Type B pancreatic cell (in vitro differentiated cells): Measurements from ENCODE around the gene DNAJC18. TPM values are rescaled to one million over a fixed set of nuclear protein-coding genes. Genes with fewer than 3 reads are reported as not detected.

Experiments
- DNase-seq: peaks from one replicate; pipeline ENCODE4 v3.0.0; 2021; ENCODE audit warnings: mixed read lengths; ENCODE audit not compliant: unreplicated experiment; ENCODE audit errors: extremely low spot score
- H3K27ac Mint-ChIP-seq: 2 replicates; pipeline ENCODE4 v1.8.0; 2021; ENCODE audit warnings: mild to moderate bottlenecking, mixed read lengths
- H3K27me3 Mint-ChIP-seq: 2 replicates; pipeline ENCODE4 v1.8.0; 2021; ENCODE audit warnings: mixed read lengths
- H3K36me3 Mint-ChIP-seq: 2 replicates; pipeline ENCODE4 v1.8.0; 2021; ENCODE audit warnings: mixed read lengths
- H3K4me1 Mint-ChIP-seq: one replicate; pipeline ENCODE4 v1.8.0; 2021; ENCODE audit warnings: mixed read lengths; ENCODE audit not compliant: unreplicated experiment
- H3K4me3 Mint-ChIP-seq: 2 replicates; pipeline ENCODE4 v1.8.0; 2021; ENCODE audit warnings: mild to moderate bottlenecking, mixed read lengths
- H3K9me3 Mint-ChIP-seq: 2 replicates; pipeline ENCODE4 v1.8.0; 2021; ENCODE audit warnings: mixed read lengths
- CTCF ChIP-seq: fragments of 200-600 bp; sonication (generic); conservative IDR thresholded peaks from 2 replicates; pipeline ENCODE4 v1.5.0; 2021; ENCODE audit warnings: antibody characterized with exemption, mild to moderate bottlenecking
- total RNA-seq: library from RNA; stranded (reverse); gene quantifications from 2 replicates; pipeline ENCODE4 v1.2.1, GENCODE V29; 2021; ENCODE audit warnings: low replicate concordance

DNAJC18 gene
- total RNA-seq, 1 donor from 2014 or later = 25.8 TPM

- no peak for TF ChIP-seq CTCF
- H3K27me3 Mint-ChIP-seq = no peaks in the 10 kb centered on the region
- H3K9me3 Mint-ChIP-seq = no peaks in the 10 kb centered on the region
- no peaks in the 10 kb centered on the region for H3K4me1 Mint-ChIP-seq
- peaks cover 27% of the 10 kb centered on the region for H3K36me3 Mint-ChIP-seq
- no peak overlapping the region for H3K27ac Mint-ChIP-seq
- no peak overlapping the region for H3K4me3 Mint-ChIP-seq
- DNase-seq = no peak
These were observed 74.9 kb downstream of the DNAJC18 start for GRCh38 chr5:139364466-139364865.

- H3K4me1 Mint-ChIP-seq = no peaks in the 10 kb centered on the region
- H3K9me3 Mint-ChIP-seq = no peaks in the 10 kb centered on the region
- no peaks in the 10 kb centered on the region for H3K27me3 Mint-ChIP-seq
- H3K36me3 Mint-ChIP-seq = peaks cover 27% of the 10 kb centered on the region
- TF ChIP-seq CTCF = no peak
- no peak for DNase-seq
- peak overlapping the region; percentile 44 for H3K27ac Mint-ChIP-seq
- no peak overlapping the region for H3K4me3 Mint-ChIP-seq
These were observed 75.4 kb downstream of the DNAJC18 start for GRCh38 chr5:139363937-139364336.

- no peak for TF ChIP-seq CTCF
- Mint-ChIP-seq H3K4me3 (no peak overlapping the region), H3K9me3 (no peaks in the 10 kb centered on the region), H3K27me3 (no peaks in the 10 kb centered on the region), H3K27ac (no peak overlapping the region), H3K4me1 (peaks cover 5% of the 10 kb centered on the region), H3K36me3 (peaks cover 36% of the 10 kb centered on the region)
- no peak for DNase-seq
These were observed 77.4 kb downstream of the DNAJC18 start for GRCh38 chr5:139361835-139362429.

- DNase-seq = no peak
- Mint-ChIP-seq H3K27ac (no peak overlapping the region), H3K36me3 (peaks cover 32% of the 10 kb centered on the region), H3K4me1 (peaks cover 5% of the 10 kb centered on the region), H3K9me3 (no peaks in the 10 kb centered on the region), H3K27me3 (no peaks in the 10 kb centered on the region), H3K4me3 (no peak overlapping the region)
- TF ChIP-seq CTCF = no peak
These were observed 78.9 kb downstream of the DNAJC18 start for GRCh38 chr5:139360384-139360783.

Other genes with a start within 250 kb of the DNAJC18 start
- gene SIL1, start 241.2 kb downstream of the DNAJC18 start, total RNA-seq = 40.9 and 63.0 TPM in 2 replicates
- 185 and 276 TPM in 2 replicates for gene MATR3, start 145.8 kb downstream of the DNAJC18 start, total RNA-seq
- 51.7 and 87.7 TPM in 2 replicates for gene PAIP2, start 97.7 kb downstream of the DNAJC18 start, total RNA-seq
- 1.6 and 2.1 TPM in 2 replicates for gene SLC23A1, start 56.2 kb downstream of the DNAJC18 start, total RNA-seq
- 0.22 TPM in 1 of 2 replicates, not detected in the other for gene MZB1, start 49.6 kb downstream of the DNAJC18 start, total RNA-seq
- gene PROB1, start 44.4 kb downstream of the DNAJC18 start, total RNA-seq = 0.69 and 1.3 TPM in 2 replicates
- 4.9 and 7.1 TPM in 2 replicates for gene SPATA24, start 35.4 kb downstream of the DNAJC18 start, total RNA-seq
- not detected in 2 replicates for gene ECSCR, start 23.2 kb upstream of the DNAJC18 start, total RNA-seq
- gene SMIM33, start 31.5 kb upstream of the DNAJC18 start, total RNA-seq = not detected in 2 replicates
- 4.1 and 7.7 TPM in 2 replicates for gene STING1, start 43.2 kb upstream of the DNAJC18 start, total RNA-seq
- gene UBE2D2, start 121.8 kb upstream of the DNAJC18 start, total RNA-seq = 140 and 153 TPM in 2 replicates
- 46.7 and 58.6 TPM in 2 replicates for gene CXXC5, start 208.8 kb upstream of the DNAJC18 start, total RNA-seq